ENCODE results near the gene SFXN5. TPM values are rescaled to one million over a fixed set of nuclear protein-coding genes. Genes with fewer than 3 reads are reported as not detected.
"Not testable (repeated sequence)": the region's sequence is repeated elsewhere in the genome, so short reads cannot be mapped to it uniquely, and the experiment has no call there.

Gene SFXN5
- total RNA-seq, 1 experiment from 2014 or later: 11.3 TPM

GRCh38 chr2:73095910-73096309, 24.4 kb upstream of the SFXN5 start:
- no peaks in the 10 kb centered on the region for H3K9me3 Mint-ChIP-seq (ENCODE audit: low read depth, unreplicated experiment)
- DNase-seq: no peak
- intact Hi-C loops (cut with micrococcal nuclease; ENCODE audit: unreplicated experiment): no loop called here
- no peak overlapping the region for H3K27ac Mint-ChIP-seq (ENCODE audit: unreplicated experiment)
- H3K4me1 Mint-ChIP-seq (ENCODE audit: low read depth, unreplicated experiment): peaks cover under 1% of the 10 kb centered on the region
- BruUV-seq (replicated peaks): no TSS peak
- H3K27me3 Mint-ChIP-seq (ENCODE audit: unreplicated experiment): no peaks in the 10 kb centered on the region
- peaks cover 3% of the 10 kb centered on the region for H3K36me3 Mint-ChIP-seq (ENCODE audit: insufficient read depth, unreplicated experiment)
- CTCF ChIA-PET: interaction anchor here (0.6 to 1.3 kb wide), 2 partner anchors 11 to 68 kb away, joined by 5 to 8 read pairs; no protein-coding TSS in a partner anchor
- H3K4me3 Mint-ChIP-seq (ENCODE audit: low read depth, unreplicated experiment): no peak overlapping the region
- TF ChIP-seq CTCF (IDR thresholded peaks at IDR 0.05; ENCODE audit: unreplicated experiment): no peak

- H3K27ac Mint-ChIP-seq (ENCODE audit: unreplicated experiment); BruUV-seq (replicated peaks); H3K4me3 Mint-ChIP-seq (ENCODE audit: low read depth, unreplicated experiment); H3K36me3 Mint-ChIP-seq (ENCODE audit: insufficient read depth, unreplicated experiment); intact Hi-C loops (cut with micrococcal nuclease; ENCODE audit: unreplicated experiment); DNase-seq; H3K9me3 Mint-ChIP-seq (ENCODE audit: low read depth, unreplicated experiment); H3K27me3 Mint-ChIP-seq (ENCODE audit: unreplicated experiment): not testable (repeated sequence)
- CTCF ChIA-PET: interaction anchor here (0.7 kb wide), 2 partner anchors 942 to 1707 kb away, joined by 3 to 5 read pairs; no protein-coding TSS in a partner anchor
- H3K4me1 Mint-ChIP-seq (ENCODE audit: low read depth, unreplicated experiment): peaks cover 19% of the 10 kb centered on the region
Observed at GRCh38 chr2:73093601-73094218, 22.2 kb upstream of the SFXN5 start.

- DNase-seq: no peak
- BruUV-seq (replicated peaks): no TSS peak
- H3K36me3 Mint-ChIP-seq (ENCODE audit: insufficient read depth, unreplicated experiment): peaks cover 4% of the 10 kb centered on the region
- CTCF ChIA-PET: no interaction called here
- H3K4me3 Mint-ChIP-seq (ENCODE audit: low read depth, unreplicated experiment): no peak overlapping the region
- peaks cover 19% of the 10 kb centered on the region for H3K4me1 Mint-ChIP-seq (ENCODE audit: low read depth, unreplicated experiment)
- TF ChIP-seq CTCF (IDR thresholded peaks at IDR 0.05; ENCODE audit: unreplicated experiment): no peak
- H3K27me3 Mint-ChIP-seq (ENCODE audit: unreplicated experiment): no peaks in the 10 kb centered on the region
- intact Hi-C loops (cut with micrococcal nuclease; ENCODE audit: unreplicated experiment): no loop called here
- no peaks in the 10 kb centered on the region for H3K9me3 Mint-ChIP-seq (ENCODE audit: low read depth, unreplicated experiment)
- no peak overlapping the region for H3K27ac Mint-ChIP-seq (ENCODE audit: unreplicated experiment)
Observed at GRCh38 chr2:73092146-73092783, 20.8 kb upstream of the SFXN5 start.

- peaks cover 4% of the 10 kb centered on the region for H3K36me3 Mint-ChIP-seq (ENCODE audit: insufficient read depth, unreplicated experiment)
- H3K4me1 Mint-ChIP-seq (ENCODE audit: low read depth, unreplicated experiment): peaks cover 19% of the 10 kb centered on the region
- no peaks in the 10 kb centered on the region for H3K9me3 Mint-ChIP-seq (ENCODE audit: low read depth, unreplicated experiment)
- no peak for TF ChIP-seq CTCF (IDR thresholded peaks at IDR 0.05; ENCODE audit: unreplicated experiment)
- no peak overlapping the region for H3K4me3 Mint-ChIP-seq (ENCODE audit: low read depth, unreplicated experiment)
- BruUV-seq (replicated peaks): no TSS peak
- CTCF ChIA-PET: no interaction called here
- DNase-seq: no peak
- intact Hi-C loops (cut with micrococcal nuclease; ENCODE audit: unreplicated experiment): no loop called here
- H3K27me3 Mint-ChIP-seq (ENCODE audit: unreplicated experiment): no peaks in the 10 kb centered on the region
- H3K27ac Mint-ChIP-seq (ENCODE audit: unreplicated experiment): no peak overlapping the region
Observed at GRCh38 chr2:73091696-73092095, 20.2 kb upstream of the SFXN5 start.

- no peaks in the 10 kb centered on the region for H3K9me3 Mint-ChIP-seq (ENCODE audit: low read depth, unreplicated experiment)
- TF ChIP-seq CTCF (IDR thresholded peaks at IDR 0.05; ENCODE audit: unreplicated experiment): no peak
- peaks cover 4% of the 10 kb centered on the region for H3K36me3 Mint-ChIP-seq (ENCODE audit: insufficient read depth, unreplicated experiment)
- intact Hi-C loops (cut with micrococcal nuclease; ENCODE audit: unreplicated experiment): no loop called here
- no peak overlapping the region for H3K4me3 Mint-ChIP-seq (ENCODE audit: low read depth, unreplicated experiment)
- DNase-seq: no peak
- CTCF ChIA-PET: no interaction called here
- no peak overlapping the region for H3K27ac Mint-ChIP-seq (ENCODE audit: unreplicated experiment)
- no TSS peak for BruUV-seq (replicated peaks)
- H3K27me3 Mint-ChIP-seq (ENCODE audit: unreplicated experiment): no peaks in the 10 kb centered on the region
- H3K4me1 Mint-ChIP-seq (ENCODE audit: low read depth, unreplicated experiment): peaks cover 19% of the 10 kb centered on the region
Observed at GRCh38 chr2:73091164-73091563, 19.7 kb upstream of the SFXN5 start.
